Putamen (tissue), 1 donor: ENCODE data around the gene TEAD4.

Source experiments
- DNase-seq: peaks from one replicate; pipeline ENCODE4 v3.0.0-alpha.2; 2016; ENCODE audit warnings: low spot score

Gene TEAD4

DNA sequence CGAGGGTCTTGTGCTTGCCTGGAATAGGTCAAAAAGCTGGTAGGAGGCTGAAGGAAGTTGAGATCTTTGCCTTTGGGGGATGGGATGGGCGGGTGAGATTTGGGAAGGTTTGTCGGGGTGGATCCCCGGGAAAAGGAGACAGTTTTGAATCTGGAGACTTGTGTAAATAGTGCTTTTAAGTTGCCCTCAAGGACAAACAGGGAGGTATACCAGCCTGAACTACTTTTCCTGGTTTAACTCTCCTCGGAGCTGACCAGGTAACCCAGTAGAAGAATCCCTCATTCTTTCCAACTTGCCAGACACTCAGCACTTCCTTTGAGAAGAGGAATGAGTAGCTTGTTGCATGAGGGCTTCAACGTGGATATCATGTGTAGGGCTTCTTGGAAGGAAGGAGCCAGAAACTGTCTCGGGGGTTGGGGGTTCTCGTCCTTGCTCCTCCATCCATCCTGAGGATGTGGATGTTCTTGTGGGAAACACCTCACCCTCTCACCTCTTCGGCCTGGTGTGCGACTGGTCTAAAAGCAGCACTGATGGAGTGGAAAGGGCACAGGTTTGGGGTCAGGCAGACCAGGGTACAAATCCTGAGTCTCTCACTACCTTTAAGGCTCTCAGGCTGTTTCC lies 1.9 kb downstream of the TEAD4 start:
- no peak for DNase-seq

DNA sequence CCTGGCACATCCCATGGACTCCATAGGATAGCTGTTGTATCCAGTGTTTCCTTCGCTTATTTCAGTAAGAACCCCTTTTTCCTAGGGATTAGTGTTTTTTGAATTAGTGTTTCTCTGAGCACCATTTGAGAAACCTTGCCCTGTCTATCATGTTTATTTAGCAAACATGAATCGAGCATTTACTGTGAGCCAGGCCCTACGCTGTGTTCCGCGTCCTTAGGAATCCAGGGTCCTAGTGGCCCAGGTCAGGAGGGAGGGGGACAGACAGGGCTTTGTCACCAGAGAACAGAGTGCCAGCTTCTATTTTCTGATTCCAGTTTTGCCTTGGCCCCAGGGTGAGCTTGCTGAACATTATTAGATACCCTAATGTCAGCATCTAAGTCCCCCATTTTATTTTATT lies 2.5 kb downstream of the TEAD4 start:
- DNase-seq, result no peak

DNA sequence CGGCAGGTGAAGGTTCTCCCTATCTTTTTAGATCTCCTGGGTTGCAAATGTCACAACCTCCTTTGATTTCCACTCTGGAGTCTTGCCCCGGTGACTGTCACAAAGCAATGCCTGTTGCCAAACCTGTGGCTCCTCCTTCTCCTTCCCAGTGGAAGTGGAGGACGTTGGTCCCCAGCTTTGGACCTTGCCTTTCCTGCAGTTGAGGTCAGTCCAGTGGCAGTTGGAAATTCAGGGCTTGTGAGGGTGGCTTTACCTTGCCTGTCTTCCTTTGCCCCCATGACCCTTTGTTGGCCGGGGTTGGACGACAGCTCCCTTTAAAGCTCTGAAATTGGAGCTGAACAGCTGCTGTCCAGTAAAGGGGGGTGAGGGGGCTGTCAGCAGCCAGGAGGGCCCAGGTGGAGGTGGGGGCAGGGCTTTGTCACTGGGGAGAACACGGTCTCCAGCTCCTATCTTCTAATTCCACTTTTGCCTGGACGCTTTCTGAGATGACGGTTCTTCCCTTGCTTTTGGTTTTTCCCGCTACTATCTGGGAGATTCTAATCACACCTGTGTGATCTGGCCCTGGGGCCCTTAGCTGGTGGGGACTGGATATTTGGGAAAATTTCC lies 4.1 kb downstream of the TEAD4 start:
- DNase-seq, result no peak

DNA sequence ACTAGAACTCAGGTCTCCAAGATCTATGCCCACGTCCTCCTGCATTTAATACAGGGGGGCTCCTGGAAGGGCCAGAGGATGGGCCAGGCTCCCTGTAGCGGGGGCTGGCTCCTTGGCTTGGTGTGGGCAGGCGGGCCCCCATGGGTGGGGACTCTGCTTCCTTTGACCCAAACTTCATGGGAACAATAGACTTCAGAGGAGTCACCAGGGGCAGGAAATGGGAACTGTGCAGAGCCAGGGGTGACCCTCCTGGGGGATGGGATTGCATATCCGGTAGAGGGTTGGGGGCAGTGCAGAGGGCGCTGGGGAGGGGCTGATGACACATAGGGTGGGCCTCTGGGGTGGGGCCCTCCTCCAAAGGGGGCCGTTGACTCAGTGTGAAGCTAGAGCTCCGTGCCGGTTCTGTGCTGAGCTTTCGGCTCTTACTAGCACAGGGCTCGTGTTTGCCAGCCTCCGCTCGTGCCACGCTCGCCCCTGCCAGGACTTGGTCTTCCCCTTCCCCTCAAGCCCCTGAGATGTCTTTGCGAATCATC lies 4.6 kb downstream of the TEAD4 start:
- no peak for DNase-seq

DNA sequence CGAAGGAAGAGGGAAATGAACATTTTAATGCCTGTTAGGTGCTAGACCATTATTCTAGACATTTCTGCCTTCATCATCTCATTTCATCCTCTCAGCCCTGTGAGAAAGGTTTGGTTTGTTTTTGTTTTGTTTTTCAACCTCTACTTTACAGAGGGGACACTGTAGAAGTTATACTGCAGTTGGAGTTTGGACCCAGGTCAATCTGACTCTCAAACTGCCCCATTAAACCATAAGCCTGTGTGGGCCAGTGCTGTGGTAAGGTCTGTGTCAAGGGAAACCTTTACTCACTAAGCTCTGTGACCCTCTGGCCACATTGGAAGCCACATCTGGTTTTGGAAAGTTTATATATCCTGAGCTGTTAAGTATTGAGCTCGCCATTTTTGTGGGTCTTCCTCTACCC lies 8.5 kb downstream of the TEAD4 start:
- DNase-seq, result no peak

DNA sequence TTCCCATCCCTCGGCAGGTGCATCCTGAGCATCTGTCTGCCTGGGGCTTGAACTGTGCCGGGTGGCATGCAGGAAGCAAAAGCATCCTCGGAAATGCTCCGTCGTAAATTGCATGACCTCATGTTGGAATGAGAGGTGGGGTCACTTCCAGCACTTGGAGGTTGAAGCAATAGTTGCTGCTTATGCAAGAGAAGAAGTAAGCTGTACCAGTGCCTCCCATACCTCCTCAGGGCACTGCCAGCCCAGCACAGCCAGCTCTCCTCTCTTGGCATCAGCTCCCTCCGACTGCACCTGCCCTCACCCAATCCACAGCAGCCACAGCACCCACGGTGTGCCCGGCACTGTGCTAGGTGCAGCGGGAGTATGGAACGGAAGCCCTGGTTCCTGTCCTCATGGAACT lies 11.5 kb downstream of the TEAD4 start:
- DNase-seq, result no peak

DNA sequence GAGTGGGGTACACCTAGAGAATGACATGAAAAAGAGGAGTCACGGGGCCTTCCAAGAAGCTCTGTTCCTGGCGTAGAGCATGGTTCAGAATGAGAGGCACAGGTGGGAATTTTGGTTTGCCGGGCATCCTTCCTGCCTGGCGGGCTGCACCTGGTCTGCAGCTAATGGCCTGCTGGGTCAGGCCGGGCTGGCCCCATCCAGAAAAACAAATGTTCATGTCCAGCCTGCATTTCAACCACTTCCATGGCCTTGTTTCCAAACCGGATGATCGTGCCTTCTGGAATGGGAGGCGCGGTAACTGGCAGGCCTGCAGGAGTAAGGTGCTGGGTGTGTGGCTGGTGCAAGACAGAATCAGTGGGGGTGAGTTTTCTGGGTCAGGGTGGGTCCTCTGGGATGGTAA lies 14.4 kb downstream of the TEAD4 start:
- DNase-seq, result no peak

DNA sequence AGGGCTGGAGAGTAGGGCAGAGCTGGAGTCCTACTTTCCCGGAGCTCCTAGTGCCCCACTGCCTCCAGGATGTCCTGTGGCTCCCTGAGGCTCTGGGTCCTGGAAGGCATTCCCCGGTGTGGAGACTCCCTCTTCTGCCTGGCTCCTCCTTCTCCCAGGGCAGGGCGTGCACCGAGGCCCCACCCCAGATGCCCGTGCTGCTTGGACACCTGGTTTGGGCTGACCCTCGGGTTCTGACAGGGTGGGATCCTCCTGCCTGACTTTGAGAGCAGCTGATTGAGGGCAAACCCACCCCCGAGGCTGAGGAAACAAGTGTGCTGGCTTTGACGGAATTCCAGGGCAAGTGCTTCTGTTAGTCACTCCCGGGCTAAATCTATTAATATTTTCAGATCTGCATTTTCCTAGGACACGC lies 15.4 kb downstream of the TEAD4 start:
- DNase-seq, result no peak

DNA sequence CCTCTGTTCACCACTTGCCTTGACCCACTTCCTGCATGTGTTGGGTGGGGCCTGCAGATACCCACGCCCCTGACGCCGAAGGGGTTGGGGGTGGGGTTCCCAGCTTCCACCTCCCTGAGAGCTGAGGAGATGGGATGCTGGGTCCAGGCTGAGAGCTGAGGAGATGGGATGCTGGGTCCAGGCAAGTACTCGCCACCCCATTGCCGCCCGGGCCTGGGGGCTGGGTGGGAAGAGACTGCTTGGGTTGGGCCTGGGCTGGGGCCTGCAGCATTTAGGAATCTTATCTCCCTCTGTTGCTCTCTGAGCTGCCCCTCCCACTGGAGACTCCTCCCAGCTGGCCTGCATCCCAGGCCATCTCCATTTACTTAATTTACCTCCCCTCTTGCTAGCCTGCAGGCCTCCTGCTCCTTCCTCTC lies 17.4 kb downstream of the TEAD4 start:
- no peak for DNase-seq

DNA sequence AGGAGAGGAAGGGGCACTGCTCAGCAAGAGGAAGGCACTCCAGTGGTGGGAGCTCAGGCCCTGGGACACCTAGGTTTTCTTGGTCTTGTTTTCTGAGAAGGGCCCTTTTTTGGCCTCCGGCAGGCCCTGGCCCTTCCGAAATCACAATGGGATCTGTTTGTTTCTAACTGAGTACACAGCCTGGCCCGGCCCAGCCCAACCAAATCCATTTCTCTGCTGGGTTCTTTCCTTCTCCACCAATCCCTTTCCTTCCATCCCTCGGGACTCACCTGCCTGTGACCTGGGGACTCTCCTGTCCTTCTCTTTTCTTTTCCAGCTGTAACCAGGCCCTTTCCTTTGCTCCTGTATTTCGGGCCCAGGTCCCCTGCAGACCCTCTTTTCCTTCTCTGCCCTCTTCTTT lies 18.6 kb downstream of the TEAD4 start:
- no peak for DNase-seq

DNA sequence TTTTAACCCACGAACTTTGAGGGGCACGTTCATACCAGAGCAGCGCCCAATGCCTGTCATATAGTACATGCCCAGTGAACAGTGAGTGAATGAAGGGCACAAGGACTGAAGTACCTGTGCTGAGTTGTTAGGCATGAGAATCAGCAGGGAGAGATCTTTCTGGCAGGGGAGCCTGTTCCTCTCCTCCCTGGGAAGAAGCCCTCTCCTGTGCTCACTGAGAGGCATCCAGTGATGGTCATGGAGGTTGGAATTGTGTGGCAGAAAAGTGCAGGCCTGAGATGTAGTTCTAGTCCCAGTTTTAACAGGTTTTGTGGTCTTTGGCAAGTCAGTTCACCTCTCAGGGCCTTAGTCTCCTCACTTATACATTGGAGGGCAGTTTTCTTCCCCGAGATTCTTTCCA lies 20.6 kb downstream of the TEAD4 start:
- DNase-seq, result no peak

DNA sequence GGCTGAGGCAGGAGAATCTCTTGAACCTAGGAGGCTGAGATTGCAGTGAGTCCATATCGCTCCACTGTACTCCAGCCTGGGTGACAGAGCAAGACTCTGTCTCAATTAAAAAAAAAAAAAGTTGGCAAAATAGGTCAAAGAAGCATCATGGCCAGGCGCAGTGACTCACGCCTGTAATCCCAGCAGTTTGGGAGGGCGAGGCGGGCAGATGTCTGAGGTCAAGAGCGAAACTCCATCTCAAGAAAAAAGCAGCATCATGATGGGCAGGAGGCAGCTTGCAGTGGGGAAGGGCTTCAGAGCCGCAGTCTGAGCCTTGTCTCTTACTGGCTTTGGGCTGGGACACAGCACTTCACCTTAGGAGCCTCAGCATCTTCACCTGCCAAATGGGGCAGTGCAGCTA lies 21.4 kb downstream of the TEAD4 start:
- DNase-seq, result no peak

DNA sequence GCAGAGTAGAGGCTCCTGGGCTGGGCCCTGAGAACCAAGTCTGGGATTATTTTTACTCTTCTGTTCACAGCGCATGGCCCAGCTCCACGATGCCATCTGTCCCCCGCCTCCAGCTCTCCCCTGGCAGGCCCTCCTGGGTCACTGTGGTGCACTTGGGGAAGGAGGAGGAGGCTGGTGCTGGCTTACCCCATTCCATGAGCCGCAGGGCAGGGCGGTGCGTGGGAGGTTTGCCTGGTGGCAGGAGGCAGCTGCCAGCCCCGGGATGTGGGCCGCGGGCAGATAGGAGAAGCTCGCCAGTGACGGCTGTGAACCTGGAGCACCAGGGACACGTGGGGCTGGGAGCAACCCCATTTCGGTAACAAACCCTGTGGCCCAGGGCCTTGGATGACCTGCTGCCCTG lies 23.2 kb downstream of the TEAD4 start:
- DNase-seq, result no peak

DNA sequence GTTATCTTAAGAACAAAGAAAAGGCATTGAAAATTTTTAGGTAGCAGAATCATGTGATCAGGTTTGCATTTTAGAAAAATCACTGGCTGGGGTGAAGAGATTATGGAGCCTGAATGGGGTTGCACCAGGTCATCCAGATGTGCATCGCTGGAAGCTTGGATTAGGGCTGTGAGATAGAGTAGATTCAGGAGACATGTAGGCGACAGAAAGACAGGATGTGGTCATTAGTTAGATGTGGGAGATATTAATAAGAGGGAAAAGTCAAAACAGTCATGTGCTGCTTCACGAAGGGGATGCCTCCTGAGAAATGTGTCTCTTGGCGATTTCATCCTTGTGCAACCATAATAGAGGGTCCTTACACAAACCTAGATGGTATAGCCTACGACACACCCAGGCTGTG lies 25.1 kb downstream of the TEAD4 start:
- no peak for DNase-seq

DNA sequence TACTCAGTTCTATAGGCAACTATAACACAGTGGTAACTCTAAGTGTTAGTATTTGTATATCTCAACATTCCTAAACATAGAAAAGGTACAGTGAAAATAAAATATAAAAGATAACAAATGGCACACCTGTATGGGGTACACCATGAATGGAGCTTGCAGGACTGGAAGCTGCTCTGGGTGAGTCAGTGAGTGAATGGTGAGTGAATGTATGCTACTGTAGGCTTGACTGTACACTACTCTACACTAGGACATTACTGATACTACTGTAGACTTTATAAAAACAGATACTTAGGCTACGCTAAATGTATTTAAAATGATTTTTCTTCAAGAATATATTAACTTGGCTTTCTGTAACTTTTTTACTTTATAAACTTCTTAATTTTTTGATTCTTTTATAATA lies 25.5 kb downstream of the TEAD4 start:
- no peak for DNase-seq

DNA sequence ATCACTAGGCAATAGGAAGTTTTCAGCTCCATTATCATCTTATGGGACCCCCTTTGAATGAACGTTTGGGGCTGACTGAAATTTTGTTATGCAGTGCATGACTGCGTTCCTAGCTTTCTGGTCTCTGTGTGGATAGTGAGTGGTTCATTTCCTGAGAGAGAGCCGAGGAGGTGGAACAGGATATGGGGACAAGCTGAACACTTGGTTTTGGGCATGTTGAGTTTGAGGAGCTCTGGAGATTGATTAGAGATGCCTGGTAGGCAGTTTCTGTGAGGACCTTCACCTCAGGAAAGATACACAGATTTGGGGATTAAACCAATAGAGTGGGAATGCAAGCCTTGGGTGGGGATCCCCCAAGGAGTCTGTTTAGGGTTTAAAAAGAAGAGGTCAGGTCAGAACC lies 27.7 kb downstream of the TEAD4 start:
- DNase-seq, result no peak

DNA sequence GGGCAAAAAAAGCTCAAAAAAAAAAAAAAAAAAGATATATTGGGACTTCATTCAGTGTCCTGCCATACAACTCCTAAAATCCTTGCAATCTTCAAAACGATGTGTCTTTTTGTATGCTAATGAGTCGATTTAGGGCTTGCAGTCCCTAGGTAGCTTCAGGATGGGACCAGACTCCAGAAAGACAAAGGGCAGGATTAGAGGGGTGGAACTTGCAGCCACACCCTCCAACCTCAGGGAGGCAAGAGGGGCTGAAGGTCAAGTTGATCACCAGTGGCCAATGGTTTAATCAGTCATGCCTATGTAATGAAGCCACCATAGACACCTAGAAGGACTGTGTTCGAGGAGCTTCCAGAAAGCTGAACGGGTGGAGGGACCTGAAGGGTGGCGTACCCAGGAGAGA lies 29.3 kb downstream of the TEAD4 start:
- no peak for DNase-seq

DNA sequence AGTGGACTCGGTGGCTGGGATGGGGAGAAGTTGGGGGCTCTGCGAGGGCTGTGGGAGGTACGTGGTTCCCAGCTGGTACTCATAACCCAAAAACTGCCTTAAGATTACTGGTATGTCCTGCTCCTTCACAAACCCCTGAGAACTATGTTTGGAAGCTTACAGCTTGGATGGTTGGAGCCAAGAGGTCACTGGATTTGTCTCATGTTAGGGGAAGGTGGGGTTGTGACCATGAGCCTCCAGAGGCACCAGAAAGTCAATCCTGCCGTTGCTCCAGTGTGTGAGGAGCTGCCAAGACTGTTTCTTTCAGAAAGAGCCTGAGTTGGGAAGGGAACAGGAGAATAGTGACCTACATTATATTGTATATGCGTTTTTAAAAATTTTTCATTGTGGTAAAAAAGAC lies 33.5 kb downstream of the TEAD4 start:
- DNase-seq, result no peak

DNA sequence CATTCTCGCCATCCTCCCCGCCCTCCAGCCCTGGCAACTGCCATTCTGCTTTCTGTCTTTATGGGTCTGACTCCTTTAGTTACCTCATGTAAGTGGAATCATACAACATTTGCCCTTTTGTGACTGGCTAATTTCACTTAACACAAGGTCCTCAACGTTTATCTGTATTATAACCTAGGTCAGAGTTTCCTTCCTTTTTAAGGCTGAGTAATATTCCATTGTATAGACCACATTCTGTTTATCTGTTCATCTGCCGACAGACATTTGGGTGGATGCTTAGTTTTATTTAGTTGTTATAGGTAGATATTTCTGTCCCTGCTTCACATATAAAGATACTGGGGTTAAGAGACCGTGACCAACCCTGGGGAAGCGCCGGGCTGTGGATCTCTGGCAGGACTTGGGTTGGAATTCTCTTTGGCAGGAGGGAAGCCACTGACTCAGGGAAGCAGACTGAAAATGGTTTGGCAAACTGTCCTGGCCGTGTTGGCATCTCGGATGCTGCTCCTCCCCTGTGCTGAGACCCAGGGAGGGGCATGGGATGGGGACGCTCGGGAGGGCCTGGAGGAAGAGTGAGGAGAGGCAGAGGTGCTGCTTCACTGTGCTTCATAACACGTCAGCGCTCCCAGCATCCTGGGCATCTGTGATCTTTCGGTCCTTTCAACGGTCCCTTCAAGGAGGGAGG lies 38.9 kb downstream of the TEAD4 start:
- DNase-seq, result no peak

DNA sequence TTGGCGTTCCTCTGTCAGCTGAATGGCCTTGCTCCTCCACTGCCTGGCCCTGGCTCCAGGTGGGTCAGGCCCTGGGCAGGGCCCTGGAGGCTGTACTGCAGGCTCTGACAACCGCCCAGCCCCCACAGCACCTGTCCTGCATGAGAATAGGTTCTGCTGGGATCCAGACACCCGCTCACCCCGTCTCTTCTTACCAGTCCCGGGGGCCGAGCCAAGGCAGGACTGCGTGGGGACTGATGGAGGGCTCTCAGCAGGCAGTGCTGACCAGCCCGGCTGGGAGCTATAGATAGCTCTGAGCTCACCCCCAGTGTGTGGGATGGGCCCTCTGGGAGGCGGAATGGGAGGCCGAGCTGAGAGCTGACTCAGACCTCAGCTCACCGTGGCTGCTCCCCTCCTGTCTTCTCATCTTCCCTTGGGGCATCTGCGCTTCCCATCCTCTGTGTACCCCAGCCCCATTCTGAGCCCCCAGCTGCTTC lies 39.6 kb downstream of the TEAD4 start:
- no peak for DNase-seq

DNA sequence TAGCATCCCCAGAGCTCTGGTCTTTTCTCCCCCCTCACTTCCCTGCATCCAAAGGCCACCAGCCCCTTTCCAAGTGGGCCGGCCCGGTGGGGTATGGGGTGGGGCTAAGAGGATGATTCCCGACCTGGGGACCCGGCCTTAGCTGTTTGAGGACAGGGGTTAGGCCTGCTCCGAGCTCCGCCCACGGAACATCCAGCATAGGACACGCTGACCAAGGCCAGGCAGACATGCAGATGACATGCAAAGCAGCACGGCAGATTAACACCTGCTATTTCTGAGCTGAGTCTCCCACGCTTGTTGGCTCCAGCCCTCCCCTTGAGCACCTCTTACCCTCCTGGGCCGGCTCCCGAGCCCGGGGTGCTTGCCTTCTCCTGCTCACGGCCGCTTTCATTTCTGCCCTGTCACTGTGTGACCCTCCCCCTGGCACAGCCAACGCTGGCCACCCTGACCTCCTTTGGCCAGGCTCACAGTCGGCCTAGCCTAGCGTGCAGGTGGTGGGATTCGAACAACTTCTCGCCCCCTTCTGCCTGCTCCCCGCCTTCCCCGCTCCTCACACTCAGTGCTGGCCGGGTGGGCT lies 40.2 kb downstream of the TEAD4 start:
- DNase-seq, result no peak

DNA sequence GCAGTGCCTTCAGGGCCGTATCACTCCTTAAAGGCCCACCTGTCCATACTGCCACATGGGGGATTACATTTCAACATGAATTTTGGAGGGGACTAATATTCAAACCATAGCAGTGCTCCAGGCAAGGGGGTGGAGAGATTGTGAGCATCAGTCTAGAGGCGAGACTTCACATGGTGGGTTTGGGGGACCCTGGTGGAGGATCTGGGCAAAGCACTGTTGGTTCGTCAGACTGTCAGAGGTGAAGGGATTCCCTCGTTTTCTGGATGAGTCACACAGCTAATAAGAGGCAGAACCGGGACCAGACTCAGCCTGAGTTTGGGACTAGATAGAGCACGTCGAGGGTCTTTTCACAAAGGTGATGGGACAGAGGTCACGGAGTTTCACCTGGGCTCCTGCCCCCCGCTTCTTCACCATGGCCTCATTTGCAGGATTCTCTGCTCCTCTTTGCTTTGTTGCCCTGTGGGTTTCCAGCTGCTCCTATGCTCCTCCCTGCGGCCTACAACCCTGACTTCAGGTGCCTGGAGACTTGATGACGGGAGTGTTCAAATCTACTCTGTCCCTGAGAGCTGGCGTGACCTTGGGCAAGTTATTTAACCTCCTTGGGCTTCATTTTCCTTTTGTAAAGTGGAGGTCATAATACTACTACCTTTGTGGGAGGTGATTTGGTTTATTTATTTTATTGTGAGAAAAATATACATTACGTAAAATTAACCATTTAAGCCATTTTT lies 41.5 kb downstream of the TEAD4 start:
- no peak for DNase-seq
